ENCODE data around the gene OR4K15.

DNA sequence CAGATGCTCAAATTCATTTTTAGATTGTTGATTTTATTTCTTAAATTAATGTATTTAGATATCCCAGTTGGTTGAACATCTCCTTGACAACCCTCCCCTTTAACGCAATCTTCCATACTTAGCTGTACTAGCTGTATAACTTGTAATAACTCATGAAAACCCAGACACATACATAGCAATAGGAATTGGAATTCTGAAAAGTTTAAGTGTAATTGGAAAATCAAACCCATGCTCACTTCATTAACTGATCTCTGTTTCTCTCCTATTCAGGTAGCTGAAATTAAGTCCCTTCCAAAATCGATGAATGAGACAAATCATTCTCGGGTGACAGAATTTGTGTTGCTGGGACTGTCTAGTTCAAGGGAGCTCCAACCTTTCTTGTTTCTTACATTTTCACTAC is at the start of gene OR4K15:
- TF ChIP-seq, protein P1, sequence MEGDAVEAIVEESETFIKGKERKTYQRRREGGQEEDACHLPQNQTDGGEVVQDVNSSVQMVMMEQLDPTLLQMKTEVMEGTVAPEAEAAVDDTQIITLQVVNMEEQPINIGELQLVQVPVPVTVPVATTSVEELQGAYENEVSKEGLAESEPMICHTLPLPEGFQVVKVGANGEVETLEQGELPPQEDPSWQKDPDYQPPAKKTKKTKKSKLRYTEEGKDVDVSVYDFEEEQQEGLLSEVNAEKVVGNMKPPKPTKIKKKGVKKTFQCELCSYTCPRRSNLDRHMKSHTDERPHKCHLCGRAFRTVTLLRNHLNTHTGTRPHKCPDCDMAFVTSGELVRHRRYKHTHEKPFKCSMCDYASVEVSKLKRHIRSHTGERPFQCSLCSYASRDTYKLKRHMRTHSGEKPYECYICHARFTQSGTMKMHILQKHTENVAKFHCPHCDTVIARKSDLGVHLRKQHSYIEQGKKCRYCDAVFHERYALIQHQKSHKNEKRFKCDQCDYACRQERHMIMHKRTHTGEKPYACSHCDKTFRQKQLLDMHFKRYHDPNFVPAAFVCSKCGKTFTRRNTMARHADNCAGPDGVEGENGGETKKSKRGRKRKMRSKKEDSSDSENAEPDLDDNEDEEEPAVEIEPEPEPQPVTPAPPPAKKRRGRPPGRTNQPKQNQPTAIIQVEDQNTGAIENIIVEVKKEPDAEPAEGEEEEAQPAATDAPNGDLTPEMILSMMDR (IDR thresholded peaks at IDR 0.05) = no peak
- no peak for TF ChIP-seq POLR2A (IDR thresholded peaks at IDR 0.05)

Data from body of pancreas (tissue), 4 donors.